AG09309 (cell line): ENCODE measurements around the gene PSMA8.
"Not testable (repeated sequence)": the region's sequence is repeated elsewhere in the genome, so short reads cannot be mapped to it uniquely, and the experiment has no call there.

ENCODE experiments used
- DNase-seq: peaks from one replicate; pipeline ENCODE4 v3.0.0-alpha.2; 2010; ENCODE audit warnings: low read depth
- H3K4me3 ChIP-seq: 2 replicates; pipeline ENCODE4 v1.5.1; 2011; ENCODE audit warnings: mild to moderate bottlenecking, low read depth, low read length, moderate library complexity; ENCODE audit not compliant: control insufficient read depth
- CTCF ChIP-seq: IDR thresholded peaks from 2 replicates; pipeline ENCODE4 v1.5.1; 2011; ENCODE audit warnings: mild to moderate bottlenecking, low read depth, low read length, inconsistent platforms; ENCODE audit not compliant: insufficient read depth, control insufficient read depth; ENCODE audit errors: missing control alignments

Gene PSMA8

DNA sequence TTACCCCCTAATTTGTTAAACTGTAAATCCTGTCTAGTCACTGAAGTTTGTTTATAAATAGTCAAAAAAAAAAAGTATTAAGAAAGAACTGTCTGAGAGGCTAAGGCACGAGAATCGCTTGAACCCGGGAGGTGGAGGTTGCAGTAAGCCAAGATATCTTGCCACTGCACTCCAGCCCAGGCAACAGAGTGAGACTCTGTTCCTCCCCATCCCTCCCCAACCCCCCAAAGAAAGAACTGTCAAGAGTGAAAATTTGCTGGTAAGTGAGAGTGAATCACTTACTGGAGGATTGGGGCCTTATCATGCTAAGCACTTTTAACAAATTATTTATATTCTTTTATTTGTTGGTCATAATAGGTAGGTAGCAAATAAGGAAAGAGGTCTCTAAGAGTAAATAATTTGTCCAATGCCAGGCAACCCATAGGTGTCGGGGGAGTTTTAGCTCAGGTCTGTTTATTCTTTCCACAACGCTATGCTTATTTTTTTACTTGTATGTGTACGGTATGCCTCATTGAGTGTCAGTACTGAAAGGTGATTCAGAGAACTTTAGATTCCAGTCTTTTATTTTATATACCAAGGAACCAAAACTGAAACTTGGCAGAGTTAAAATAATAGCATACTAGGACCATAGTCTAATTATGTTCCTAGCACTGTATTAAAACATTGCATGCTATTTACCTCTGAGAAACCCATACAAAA is 95.0 kb downstream of the PSMA8 start:
- no peak for TF ChIP-seq CTCF
- H3K4me3 ChIP-seq: no peak overlapping the region

DNA sequence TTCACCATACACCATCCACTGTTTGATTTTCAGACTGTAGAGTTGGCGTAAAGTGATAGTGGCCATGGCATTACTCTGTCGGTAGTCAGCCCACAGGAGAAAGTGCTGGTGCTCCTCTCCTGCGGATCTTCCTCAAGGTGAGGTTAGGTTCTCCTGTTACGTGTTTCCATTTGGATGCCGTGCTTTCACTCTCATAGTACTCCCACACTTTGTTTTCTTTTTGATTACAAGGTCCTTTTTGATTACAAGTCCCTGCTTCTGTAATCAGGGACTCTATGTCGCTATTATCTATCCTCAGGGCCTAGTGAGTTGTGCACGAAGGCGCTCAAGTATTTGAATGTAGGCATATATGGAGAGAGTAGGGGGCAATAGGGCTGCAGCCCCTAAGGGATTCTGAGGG is 96.8 kb downstream of the PSMA8 start:
- DNase-seq: no peak
- no peak for TF ChIP-seq CTCF
- no peak overlapping the region for H3K4me3 ChIP-seq

More for the DNA sequence above, 95.0 kb downstream of the PSMA8 start:
- DNase-seq: no peak

DNA sequence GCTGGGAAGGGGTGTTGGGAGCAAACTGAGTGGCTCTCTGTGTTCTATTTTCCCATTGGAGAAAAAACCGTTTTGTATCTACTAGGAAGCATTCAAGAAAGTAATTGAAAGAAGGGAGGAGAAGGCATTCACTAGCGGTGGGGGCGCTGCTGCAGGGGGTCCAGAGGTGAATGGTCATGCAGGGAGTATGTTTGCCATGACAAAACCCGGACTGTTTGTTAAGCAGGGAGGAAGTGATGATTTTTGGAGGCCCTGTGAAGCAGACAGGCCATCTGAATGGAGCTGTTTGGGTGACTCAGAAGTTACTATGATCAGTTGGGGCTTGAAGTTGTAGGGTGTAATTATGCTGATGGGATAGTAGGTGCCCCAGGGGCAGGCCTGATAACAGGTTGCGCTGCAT is 99.5 kb downstream of the PSMA8 start:
- TF ChIP-seq CTCF: no peak
- H3K4me3 ChIP-seq: no peak overlapping the region
- no peak for DNase-seq

GRCh38 chr18:26237363-26237762 is 103.7 kb downstream of the PSMA8 start:
- DNase-seq, H3K4me3 ChIP-seq: not testable (repeated sequence)

GRCh38 chr18:26238718-26239117 is 105.0 kb downstream of the PSMA8 start:
- DNase-seq: not testable (repeated sequence)

GRCh38 chr18:26242392-26242791 is 108.7 kb downstream of the PSMA8 start:
- H3K4me3 ChIP-seq, DNase-seq: not testable (repeated sequence)

More at GRCh38 chr18:26238718-26239117, 105.0 kb downstream of the PSMA8 start:
- H3K4me3 ChIP-seq: not testable (repeated sequence)
